ENCODE data around the gene RUNX2. TPM values are rescaled to one million over a fixed set of nuclear protein-coding genes. Genes with fewer than 3 reads are reported as not detected.

The RUNX2 gene
- total RNA-seq, 1 donor from 2014 or later: under 0.01 TPM

DNA sequence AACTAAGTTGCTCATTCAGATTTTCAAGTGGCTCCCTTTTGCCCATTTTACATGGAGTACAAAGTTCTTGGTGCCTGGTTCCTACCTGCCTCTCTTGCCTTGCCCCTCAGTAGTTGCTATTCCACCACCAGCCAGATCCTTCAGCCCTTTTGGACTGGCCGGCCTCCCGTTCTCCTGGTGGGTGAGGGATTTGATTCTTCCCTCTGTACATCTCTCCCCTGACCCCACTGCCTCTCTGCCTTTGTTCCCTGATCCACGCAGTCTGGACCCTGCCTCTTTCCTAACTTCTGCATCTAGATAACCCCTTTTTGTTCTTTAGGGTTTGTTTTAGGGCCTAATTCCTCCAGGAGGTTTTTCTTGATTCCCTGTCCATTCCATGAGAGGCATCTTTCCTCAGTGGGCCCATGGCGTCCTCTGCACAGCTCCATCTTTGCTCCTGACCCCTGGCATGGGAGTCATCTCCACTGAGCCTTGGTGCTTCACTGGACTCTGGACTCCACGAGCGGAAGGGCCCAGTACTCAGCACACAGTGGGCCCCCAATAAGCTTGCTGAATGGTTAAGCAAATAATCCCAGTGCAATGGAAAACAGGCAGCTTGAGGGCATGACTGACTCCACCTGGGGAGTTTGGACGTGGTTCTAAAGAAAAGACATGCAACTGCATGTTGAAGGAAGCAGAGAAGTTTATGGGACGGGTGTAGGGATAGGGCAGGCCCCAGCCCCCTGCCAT is 358.9 kb downstream of the RUNX2 start:
- no peak for DNase-seq

DNA sequence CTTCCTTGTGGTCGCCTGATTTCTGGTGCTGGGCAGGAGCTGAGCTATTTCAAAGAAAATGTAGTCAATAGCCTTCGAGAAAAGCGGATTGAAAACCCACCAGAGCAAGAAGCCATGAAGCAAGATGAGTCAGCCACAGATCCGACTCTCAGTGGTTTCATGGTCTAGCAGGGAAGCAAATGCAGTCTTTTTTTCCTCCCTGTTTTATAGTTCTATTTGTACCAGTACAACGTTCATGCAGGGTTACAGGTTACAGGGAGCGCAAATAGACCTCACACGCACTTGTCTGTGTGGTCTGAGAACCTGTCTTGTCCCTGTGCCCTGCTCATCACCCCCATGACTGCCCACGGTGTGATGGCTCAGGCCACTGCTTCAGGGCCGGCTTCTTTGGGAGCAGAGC is 359.4 kb downstream of the RUNX2 start:
- DNase-seq: no peak

DNA sequence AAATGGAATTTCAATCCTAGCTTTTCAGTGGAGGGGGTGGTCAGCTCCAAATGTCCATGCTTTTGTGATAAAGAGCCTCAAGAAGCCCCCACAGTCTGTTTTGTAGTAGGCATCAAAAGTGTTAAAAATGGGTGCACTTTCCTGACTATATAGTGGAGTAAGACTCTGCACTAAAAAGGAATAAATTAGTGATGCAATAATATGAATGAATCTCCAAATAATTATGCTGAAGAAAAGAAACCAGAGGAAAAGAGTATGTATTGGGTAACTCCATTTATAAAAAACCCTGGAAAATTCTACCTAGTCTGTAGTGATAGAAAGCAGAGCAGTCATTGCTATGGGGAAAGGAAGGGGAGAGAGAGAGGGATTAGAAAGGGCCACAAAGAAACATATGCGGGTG is 360.1 kb downstream of the RUNX2 start:
- DNase-seq: no peak

DNA sequence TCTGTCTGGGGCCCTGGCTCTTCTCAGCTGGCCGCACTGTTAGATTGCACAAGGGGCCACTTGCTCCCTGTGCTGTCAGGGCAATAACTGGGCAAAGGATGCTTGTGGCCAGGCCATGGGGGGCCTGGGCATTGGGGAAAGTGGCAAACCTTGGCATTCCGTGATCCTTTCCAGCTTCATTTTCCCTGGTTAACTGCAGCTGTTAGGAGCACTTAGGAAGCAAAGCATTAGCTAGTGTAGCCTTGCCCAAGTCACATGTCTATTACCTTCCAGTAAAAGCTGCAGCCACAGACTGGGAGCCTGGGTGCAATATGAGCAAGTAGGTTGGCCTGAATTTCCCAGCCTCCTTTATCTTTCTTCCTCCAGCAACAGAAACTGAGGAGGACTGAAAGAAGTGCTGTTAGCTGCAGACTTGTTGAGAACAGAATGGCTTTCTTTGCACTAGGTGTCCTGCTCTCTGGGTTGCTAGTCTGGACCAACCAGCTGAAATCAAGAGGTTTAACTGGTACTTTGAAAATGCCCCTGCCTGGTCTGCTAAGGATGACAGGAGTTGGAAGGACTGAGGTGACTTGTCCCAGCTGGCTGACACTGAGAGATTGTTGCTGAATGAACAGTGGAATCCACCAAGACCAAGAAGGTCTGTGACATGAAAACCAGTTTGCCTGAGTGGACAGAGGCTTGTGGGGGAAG is 361.9 kb downstream of the RUNX2 start:
- DNase-seq: no peak

DNA sequence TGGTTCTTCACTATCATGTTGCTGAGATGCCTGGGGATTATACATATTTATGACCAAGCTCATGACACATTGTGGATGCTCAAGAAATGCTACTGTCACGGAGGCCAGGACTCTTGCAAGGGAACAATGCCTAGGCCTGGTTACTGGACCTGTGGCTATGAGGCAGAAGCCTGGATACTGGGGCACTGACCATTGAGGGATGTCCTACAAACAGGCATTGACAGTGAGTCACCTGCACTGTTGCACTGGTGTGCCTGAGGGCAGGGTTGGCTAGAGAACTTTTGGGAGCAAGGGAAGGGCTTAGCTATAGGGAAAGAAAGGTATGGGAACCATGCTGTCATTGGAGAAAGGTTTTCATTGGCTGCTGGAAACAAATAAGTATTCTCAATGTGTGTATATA is 362.7 kb downstream of the RUNX2 start:
- DNase-seq: no peak

DNA sequence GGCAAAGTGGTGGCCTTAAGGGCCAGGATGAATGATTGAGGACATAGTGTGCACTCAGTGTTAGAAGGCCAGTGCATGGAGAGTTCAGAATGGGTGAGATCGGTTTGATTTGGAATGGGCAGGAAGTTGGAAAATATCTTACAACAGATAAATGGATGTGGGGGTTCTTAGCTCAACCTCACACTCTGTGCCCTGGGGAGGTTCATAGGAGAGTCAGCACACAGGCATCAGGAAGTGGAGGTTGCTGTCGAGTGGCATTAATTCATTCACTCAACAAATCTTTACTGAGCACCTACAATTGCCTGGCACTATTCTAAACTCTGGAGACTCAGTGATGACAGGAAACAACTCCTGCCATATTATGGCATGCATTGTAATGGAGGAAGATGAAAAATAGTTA is 363.3 kb downstream of the RUNX2 start:
- DNase-seq: no peak

DNA sequence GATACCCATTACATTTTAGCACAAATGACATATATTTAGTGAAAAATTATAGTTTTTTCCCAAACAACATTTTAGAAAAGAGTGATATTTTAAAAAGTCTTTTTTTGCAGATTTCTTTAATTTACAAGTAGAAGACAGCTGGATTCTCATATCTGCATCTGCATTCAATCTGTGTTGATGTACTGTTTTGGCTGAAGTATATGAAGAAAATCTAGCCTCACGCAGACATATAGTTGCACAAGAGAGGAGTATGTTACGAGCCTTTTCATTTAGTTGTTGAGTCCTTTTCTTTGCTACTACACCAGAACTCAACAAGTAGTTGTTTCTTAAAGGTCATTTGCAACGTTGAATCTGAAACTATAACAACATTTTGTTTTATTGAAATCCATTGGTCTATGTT is 363.9 kb downstream of the RUNX2 start:
- DNase-seq: no peak

DNA sequence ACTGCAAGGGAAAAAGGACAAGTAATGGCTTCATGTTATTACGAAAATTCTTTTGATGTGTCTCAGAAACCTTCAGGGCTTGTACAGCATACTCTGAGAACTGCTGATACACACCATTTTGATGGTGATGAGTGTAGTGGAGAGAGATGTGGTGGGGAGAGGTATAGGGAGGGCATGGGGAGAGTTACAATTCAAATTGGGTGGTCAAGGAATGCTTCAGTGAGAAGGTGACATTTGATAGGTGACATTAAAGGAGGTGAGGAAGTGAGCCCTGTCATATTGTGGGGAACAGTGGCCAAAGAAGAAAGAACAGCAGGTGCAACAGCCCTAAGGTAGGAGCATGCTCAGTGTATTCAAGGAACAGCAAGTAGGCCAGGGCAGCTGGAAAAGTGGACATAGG is 368.6 kb downstream of the RUNX2 start:
- no peak for DNase-seq

DNA sequence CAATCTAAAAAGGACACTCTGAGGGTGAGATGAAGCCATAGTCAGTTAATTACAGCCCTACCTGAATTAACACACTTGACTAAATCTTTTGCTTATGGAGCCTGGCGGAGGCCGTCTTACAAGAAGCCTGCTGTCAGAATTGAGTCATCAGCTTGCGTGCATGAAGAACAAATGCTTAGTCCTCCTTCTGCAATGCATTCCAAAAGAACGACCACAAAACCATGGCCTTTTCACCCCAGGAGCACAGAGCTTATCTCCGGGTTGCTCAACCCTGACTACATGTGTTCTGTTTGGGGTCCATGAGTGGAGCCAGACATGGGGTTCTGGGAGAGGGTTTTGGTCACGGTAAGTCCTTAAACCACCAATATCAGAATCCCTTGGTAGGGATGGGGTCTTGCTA is 369.5 kb downstream of the RUNX2 start:
- DNase-seq: no peak

DNA sequence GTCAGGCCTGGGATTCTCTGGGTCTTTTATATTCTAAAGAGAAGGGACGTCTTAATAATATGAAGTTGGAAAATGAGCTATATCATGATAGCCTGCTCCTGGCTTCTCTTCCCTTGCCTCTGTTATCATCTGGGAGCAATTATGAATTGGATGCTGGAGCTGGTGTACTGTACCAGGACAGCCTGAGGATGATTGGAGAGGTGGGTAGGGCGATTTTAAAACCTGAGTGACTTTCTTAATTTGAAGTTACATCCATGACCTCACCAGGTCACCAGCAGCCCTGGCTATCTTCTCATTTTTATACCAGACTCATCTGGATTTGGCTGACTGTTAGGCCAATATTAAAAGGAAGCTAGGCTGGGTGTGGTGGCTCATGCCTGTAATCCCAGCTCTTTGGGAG is 369.9 kb downstream of the RUNX2 start:
- no peak for DNase-seq

DNA sequence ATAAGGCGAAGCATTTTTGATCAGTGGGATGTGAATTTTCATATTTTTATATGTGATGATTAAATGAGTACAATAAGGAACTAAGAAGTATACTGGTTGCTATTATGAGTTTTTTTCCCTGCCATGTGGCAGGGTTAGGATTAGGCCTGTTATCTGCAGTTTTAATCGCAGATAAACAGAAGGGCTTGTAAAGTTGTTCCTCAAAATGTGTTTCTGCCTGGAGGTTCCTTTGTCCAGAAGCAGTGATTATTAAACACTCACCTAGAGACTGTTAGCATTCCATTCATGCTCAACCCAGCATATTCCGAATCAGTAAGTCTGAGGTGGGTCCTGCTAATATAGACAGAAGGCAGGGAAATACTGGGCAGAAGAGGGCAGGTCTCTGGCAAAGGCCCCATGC is 371.5 kb downstream of the RUNX2 start:
- DNase-seq: no peak

DNA sequence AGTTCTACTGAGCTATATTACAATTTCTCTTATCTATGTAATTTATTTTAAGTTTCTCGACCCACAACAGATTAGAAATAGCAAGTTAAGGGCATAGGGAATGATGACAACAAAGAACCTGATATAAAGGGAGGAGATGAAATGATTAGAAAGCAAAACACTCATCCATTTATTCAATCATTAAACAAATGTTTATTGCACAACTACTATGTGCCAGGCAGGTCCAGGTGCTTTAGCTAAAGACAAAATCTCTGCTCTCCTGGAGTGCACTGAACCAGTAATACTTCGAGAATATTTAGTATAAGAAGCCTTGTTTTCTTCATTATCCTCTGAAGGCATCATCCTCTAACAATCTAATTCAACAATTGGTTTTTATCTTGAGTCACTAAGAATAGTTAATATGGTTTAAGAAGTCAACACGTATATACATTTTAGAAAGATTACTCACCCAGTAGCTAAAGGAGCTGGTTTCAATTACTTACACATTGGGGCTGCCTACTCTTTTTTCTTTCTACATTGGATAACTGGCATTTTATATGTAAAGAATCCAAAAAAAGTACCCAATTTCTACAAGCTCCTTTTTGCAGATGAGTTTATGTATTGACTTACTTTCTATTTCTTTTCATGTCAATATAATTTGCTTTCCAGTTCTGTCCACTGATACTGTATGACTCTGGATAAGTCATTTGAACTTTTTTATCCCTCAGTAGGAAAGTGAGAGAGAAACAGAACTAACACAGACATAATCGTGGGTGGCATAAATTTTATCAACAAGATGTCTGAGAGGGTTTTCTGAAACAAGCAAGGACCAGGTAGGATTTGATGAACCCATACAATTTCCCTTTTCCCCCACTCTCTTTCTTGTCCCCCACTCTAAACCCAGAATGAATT is 375.0 kb downstream of the RUNX2 start:
- no peak for DNase-seq

DNA sequence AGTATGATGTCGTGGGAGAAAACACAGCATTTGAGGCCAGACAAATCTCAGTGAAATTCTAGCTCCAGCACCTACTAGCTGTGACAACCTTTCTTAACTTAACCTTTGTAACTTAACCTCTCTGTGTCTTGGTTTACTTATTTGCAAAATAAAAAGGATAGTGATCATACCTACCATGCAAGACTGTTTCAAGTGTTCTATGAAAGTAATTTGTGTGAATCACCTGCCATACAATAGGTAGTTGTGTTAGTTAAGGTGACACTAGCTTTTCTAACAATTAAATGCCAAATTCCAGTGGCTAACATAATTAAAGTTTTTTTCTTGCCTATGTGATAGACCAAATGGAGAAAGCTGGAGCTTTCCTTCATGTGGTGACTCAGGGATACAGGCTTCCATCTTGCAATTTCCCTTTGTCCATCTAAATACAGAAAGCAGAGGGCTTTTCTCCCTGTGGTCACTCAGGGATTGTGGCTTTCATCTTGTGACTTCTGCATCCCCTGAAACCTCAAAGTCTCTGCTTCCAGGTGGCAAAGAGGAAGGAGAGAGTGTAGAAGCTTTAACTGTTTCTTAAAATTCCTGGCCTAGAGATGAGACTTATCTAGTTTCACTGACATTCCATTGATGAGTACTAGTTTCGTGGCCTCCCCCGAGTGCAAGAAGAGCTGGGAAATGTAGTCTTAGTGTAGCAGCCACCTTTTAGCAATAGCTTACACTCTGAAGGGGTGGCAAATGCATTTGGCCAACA is 376.1 kb downstream of the RUNX2 start:
- DNase-seq: no peak

DNA sequence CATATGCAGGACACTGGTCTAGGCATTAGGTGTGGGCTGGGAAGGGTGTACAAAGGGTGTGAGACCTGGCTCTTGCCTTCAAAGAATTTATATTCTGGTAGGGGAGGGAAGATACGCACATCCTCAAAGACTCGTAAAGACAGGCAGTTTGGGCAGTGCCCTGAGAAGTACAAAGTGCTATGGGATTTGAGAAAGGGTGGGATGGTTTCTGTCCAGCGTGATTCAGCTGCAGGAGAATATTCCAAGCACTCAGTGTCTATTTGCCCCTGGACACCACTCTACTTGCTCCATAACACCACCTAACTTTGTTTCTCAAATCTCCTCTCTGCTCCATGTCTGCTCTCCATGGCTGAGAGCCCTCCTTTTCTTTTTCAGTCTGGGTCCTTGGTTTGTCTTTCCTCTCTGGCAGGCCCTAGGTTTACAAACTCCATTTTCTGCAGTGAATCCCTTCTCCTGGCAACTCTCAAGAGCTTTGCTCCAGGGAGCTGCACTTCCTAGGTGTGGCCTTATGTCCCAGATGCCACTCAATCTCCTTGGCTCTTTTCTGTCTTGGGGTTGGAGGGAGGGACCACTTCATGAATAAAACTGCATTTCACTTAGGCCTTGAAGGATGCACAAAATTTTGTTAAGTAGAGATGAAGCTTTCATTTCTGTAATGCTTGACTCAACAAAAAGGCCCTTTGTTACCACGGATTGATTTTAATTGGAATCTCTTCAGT is 377.2 kb downstream of the RUNX2 start:
- no peak for DNase-seq

DNA sequence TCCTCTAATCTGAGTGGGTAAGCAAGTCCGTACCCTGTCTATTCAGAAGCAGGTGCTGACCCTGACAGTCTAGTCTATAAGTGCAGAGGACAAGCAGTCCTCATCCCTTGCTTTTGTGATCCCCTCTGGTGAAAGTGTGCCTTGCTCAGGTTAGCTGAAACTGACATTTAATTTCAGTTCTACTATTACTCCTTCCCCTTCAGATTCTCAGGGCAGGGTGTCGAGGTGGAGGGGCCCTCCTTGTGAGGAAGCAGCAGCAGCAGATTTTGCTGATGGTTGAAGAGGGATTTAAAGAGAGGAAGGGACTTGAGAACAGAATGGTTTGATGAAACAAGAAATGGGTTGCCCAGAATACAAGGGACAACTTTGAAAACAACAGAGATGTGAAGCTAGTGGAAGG is 378.2 kb downstream of the RUNX2 start:
- DNase-seq: no peak

DNA sequence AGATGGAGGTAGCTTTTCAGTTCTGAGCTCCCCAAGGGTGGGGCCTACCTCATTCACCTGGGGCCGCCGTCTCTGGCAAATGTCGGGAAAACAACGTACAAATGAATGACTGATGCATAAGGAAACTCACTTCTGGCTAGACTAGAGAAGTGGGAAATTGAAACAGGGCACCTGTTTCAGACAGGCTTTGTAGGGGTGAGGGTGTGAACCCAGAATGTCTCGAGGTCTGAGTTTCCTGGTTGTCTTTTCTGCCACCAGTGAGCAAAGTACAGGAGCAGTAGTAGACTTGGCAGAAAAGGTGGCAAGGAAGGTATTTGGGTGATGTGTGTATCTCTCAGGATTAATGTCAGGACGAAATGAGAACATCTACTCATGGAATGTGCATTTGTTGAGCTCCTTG is 379.0 kb downstream of the RUNX2 start:
- DNase-seq: no peak

DNA sequence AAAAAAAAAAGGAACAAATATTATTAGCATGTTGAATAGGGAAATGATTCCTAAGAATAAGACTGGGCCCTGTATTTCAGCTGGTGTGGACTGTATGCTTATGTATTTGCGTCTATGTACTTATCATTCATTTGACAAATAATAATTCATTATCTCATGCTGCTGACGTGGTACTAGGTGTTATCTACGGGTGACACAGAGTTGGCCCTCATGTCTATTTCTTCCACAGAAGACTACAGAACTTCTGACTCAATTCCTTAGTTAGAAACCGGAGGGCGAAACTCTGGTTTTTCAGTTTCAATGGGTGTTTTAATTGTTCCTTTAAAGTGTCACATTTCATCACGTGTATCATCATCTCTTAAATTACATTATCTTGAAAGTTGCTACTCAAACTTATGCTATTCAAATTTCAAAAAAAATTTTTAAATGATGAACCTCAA is 381.7 kb downstream of the RUNX2 start:
- no peak for DNase-seq

DNA sequence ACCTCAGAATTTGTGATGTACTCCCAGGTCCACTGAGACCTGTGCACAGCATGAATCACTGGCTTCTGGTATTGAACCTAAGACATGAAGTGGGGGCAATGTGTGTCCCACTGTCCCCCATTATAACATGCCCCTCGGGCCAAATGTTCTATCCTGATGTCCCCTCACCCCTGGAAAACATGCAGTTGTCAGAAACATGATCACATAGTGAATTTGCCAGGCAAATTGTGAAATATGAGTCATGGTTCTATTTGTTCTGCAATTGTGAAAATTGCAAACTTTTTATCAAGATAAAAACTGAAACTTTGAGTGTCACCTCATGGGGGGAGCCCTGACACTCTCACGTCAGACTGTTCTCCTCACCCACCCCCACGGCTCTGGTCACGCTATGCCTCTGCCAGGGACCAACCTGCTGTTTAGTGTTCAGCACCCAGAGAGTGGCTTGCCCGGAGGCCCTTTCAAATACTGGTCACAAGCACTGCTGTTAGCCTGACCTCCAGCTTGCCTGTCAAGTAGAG is 382.2 kb downstream of the RUNX2 start:
- DNase-seq: no peak

DNA sequence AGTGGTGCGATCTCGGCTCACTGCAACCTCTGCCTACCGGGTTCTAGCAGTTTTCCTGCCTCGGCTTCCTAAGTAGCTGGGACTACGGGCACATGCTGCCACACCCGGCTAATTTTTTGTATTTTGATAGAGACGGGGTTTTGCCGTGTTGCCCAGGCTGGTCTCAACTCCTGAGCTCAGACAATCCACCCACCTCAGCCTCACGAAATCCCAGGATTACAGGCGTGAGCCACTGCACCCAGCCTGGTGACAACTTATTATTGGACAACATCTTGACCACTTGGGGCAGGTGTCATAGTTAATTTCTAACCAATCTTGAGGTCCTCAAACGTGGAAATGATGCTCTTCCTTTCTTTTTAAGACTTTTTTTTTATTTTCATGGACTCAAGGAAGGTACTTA is 383.9 kb downstream of the RUNX2 start:
- no peak for DNase-seq

DNA sequence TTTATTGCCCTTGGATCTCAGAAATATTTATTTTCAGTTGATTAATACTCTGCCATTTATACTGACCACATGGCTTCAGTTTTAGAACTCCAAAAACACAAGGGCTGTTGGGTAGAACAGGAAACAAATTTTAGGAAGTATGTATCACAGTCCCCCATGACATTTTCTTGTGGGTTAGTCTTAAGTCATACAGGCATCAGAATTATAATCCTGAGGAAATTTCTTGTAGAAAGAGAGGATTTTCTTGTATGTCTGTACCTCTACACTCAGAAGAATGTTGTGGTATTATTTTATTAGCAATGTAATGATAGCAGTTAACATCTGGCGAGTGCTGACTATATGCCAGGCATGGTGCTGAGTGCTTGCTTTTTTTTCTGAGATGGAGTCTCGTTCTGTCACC is 384.7 kb downstream of the RUNX2 start:
- no peak for DNase-seq
